HK-2 (cell line): Measurements from ENCODE around the gene KLRF1.

Source experiments
- DNase-seq: peaks from one replicate; pipeline ENCODE4 v3.0.0-alpha.2; 2018; ENCODE audit not compliant: unreplicated experiment

KLRF1 gene, protein sequence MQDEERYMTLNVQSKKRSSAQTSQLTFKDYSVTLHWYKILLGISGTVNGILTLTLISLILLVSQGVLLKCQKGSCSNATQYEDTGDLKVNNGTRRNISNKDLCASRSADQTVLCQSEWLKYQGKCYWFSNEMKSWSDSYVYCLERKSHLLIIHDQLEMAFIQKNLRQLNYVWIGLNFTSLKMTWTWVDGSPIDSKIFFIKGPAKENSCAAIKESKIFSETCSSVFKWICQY

DNA sequence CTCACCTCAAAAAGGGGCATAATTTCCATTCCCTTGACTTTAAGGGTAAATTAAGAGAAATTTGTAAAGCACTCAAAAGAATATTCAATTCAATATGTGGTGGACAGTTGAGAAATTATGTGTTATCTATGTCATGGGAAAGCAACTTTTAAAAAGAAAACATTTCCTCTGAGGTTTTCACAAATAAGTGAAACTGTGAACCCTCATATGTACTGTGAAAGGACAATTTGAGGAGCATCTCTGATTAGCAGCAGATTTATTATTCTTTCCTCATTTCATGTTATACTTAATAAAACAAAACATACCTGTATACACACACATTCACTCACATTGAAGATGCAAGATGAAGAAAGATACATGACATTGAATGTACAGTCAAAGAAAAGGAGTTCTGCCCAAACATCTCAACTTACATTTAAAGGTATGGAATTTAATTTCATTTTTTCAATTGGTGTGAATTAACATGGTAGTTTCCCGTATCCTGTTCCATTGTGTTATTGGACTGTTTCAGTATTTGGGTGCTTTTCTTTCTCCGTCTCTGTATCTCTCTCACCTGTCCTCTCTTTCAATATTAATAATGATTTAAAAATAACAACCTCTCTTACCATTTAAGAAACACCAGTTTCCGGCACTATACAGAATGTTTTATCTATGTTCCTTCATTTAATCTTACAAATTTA is at the start of gene KLRF1:
Gene KLRF1, plus strand, starts transcription at position 273 of the 680 bp plus-strand sequence. Its CDS starts 64 bp downstream, at position 337.
- DNase-seq: no peak

DNA sequence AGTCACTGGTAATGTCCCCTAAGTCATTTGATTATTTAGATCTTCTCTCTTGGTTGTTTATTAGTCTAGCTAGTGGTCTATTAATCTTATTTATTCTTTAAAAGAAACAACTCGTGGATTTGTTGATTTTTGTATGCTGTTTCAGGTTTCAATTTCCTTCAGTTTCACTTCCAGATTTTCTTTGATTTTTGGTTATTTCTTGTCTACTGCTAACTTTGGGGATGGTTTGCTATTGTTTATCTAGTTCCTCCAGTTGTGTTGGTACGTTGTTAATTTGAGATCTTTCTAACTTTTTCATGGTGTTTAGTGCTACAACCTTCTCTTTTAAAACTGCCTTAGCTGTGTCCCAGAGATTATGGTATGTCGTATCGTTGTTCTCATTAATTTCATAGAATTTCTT is 48.1 kb upstream of the KLRF1 start:
- no peak for DNase-seq

GRCh38 chr12:9781360-9781759 is 45.9 kb upstream of the KLRF1 start:
- DNase-seq: no peak

GRCh38 chr12:9782547-9783382 is 44.5 kb upstream of the KLRF1 start:
- no peak for DNase-seq

GRCh38 chr12:9784326-9784725 is 43.0 kb upstream of the KLRF1 start:
- DNase-seq: no peak

DNA sequence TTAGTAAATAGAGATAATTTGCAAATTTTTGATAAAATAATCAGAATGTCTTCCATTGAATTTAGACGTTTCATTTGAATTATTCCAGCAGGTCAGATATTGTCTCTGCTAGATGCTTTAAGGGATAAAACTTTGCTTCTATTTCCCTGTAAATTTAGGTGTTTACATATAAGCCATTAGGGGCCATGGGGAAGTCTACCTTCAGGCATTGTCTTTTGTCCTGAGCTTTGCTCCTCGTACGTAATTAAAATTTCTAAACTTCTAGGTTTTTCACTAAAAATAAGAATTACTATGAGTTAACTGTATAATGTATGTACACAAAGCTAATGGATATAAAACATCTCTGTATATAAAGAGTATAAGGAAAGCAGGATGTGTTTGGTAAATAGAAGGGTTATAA is 42.5 kb upstream of the KLRF1 start:
- DNase-seq: no peak

- no peak for DNase-seq
These were observed 40.3 kb upstream of the KLRF1 start for GRCh38 chr12:9786726-9787717.

- no peak for DNase-seq
These were observed 34.9 kb upstream of the KLRF1 start for GRCh38 chr12:9792185-9792900.

DNA sequence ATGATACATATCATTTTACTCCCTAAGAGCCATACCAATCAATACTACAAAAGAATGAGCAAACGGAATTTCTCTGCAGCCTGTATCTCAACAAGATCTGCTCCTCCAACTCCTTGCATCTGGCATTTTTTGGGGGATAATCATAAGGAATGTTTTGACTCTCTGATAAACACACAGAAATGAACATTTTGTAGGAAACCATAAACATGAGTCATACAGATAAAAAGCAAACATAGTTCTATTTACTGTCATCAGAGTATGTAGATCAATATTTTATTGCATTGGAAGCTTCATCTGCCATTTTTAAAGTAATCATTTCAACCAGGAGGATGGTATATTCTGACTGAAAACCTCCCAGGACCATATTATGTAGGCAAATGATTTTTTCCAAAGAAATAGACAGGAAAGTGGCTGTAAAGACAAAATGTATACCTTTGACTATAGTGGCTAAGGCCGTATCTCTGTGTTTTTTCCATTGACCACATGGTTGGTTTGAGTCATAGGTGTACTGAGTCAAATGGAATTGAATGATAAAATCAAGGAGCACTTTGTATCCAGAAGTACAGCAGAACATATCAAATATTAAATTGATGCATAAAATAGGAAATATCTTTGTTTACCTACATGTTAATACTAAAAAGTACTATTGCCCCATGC is 34.2 kb upstream of the KLRF1 start:
- no peak for DNase-seq

DNA sequence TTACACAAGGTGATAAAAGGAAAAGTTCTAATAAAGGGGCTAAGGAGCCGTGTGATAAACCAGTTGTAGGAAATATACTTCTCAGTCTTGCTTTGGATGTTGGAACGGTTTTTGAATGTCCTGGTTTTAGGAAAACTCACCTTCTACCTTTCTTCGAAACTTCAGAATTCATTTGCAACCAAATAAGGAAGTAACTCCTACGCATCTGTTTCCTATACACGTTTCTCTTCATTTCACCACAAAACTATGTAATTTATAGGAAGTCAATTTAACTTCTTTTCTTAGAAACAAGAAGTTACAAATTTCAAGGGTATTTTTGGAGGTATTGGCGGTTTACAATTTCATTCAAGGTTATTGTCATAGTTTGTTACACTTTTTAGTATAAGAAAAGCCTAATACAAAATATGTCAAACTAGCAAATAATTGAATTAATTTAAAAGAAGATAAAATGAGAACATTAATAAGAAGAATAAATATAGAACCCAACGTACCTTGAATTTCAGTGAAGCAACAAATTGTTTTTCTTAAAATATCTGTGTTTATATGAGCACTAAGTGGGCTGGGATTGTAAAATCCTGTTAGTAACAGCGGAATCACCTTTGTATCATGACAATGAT is 33.4 kb upstream of the KLRF1 start:
- no peak for DNase-seq

DNA sequence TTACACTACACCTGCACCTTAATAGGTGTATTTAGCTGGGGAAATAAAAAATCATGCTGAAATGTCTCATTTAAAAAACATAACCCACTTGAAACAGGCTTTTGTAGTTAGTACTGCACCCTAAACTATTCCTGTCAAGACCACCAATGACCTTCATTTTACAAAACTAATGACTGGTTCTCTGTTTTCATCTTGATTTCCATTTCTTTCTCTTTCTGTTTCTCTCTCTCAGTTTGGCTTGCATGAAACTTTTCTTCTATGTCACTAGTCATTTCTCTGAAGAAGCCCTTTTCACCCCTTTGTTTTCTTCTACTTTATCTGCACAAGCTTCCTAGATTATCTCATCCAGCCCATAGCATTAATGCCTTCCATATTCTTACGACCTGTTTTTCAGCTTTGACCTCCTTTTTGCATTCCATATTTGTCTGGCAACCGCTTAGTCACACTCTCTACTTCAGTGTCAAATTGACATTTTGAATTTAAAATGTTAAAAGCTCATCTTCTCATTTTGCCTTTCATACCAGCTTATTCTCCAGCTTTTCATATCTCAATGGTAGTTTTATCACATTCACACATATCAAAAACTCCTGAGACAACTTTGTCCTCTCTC is 32.7 kb upstream of the KLRF1 start:
- DNase-seq: no peak

DNA sequence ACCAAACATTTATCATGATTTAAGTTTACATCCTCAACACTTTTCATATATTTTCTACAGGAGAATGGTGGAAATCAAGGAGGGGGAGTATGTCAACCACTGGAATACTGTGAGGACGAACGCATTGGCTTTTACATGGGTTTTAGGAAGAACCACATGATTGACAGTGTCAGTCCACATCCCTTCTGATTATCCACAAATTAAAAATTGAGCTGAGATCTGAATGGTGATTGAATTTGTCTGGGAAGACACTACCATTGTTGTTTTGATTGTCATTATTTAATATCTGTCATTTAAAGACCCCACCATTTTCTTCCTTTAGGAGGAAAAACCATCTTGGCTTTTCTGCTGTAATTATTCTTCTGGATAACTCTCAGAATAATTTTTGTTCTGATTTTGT is 31.3 kb upstream of the KLRF1 start:
- DNase-seq: no peak

DNA sequence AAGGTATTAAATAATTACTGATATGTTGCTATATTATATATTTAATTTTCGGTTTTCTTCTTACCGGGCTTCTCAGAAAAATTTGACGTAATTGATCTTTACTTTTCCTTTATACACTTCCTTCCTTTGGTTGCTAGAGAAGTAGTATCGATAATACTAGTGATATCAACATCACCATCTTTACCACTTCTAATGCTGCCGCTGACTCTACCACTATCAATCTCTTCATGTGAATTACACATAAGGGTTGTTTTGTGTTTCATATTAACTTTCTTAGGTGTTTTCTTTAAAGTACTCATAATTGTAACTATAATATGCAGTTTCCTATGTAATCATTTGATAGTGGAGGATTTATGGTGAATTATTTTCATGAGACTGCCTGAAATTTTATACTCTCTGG is 30.9 kb upstream of the KLRF1 start:
- DNase-seq: no peak

DNA sequence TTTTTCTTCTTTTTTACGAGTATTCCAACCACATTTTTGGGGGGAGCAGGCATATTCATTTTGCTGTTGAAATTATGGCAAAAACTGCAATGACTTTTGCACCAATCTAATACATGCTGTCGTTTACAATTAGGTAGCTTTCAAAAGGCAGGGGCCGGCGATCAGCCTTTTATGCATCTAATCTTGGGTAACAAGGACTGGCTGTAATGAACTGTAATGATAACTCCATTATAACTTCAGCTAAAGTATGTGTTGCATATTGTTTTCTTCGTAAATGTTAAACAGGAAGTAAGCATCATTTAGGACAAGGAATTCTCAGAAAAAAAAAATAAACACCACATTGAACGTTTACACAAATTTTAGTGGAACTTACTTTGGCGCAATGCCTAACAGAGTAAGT is 30.3 kb upstream of the KLRF1 start:
- no peak for DNase-seq

GRCh38 chr12:9797722-9798619 is 29.3 kb upstream of the KLRF1 start:
- peak; percentile 30 for DNase-seq

- no peak for DNase-seq
These were observed 27.3 kb upstream of the KLRF1 start for GRCh38 chr12:9799961-9800360.

GRCh38 chr12:9805883-9806282 is 21.4 kb upstream of the KLRF1 start:
- DNase-seq: no peak

DNA sequence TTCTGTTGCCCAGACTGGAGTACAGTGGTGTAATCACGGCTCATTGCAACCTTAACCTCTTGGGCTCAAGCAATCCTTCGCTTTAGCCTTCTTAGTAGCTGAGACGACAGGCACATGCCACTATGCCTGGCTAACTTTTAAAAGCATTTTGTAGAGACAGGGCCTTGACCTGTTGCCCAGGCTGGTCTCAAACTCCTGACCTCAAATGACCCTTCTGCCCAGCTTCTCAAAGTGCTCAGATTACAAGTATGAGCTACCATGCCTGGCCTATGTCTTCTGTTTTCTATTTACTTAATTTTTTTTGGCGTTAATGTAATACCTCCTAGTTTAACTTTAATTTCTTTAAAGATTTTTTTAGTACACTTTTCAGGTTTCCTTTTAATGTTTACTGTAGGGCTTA is 20.6 kb upstream of the KLRF1 start:
- no peak for DNase-seq
